ENCODE measurements around the gene DAND5. TPM values are rescaled to one million over a fixed set of nuclear protein-coding genes. Genes with fewer than 3 reads are reported as not detected.

Gene DAND5
- polyA plus RNA-seq, 2 of the 4 experiments (the other 2 are of a cell fraction): 0.12 to 0.21 TPM

GRCh38 chr19:13013649-13014048, 44.3 kb downstream of the DAND5 start (continued):
- TF ChIP-seq CEBPB (IDR thresholded peaks at IDR 0.05) (no peak), EP300 (IDR thresholded peaks at IDR 0.05) (no peak), HEYL (CRISPR knock-in tag; IDR thresholded peaks at IDR 0.05) (no peak), HOXB5 (CRISPR knock-in tag; IDR thresholded peaks at IDR 0.05) (no peak)

DNA sequence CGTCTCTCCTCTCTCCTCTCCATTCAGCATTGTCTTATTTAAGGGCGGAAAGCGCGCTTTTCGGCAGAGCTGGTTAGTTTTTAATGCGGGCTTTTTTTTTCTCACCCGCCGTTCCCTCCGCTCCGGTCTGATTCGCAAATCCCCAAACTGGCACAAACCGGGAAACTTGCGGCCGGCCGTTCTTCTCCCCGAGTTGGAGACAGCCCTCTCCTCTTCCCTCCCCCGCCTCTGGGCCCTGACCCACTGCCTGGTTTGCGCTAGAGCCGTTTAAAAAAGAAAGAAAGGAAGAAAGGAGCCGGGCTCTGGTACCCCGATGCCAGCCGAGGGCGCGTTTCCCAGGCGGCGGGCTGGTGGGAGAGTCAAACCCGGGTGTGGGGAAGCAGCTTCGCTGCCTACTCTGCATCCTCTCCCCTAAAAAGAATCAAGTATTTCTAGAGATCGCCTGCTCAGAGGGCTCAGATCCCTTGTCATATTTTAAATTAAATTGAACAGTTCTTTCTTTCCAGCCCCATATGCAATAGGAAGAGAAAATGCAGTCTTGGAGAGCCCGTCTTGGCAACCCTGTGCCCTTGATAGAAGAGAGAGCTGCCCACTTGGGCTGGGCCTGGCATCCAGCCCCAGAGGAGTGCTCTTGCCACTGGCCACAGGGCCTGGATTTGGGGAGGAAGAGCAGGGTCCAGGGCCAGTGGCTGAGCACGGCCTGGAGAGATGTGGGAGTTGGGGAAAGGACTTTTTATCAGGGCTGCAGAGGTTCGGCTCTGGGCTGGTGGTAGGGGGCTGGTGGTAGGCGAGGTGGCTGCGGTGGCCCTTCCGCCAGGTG, 44.9 kb downstream of the DAND5 start:
- Histone ChIP-seq H3K4me3 (no peak overlapping the region), H3K4me1 (no peaks in the 10 kb centered on the region), H3K4me2 (no peak overlapping the region), H3K9me3 (no peaks in the 10 kb centered on the region), H3K27ac (no peak overlapping the region)
- 88% methylated on average over 35 of the region's 35 CpGs for WGBS (ENCODE audit: missing lambda C conversion rate)
- DNase-seq (ENCODE audit: low read depth in 1 of 2, low spot score in 1 of 2) (no peak), FAIRE-seq (no peak), ATAC-seq (no peak)
- no peak for TF ChIP-seq HOXA7 (CRISPR knock-in tag; IDR thresholded peaks at IDR 0.05)
- no peak for TF ChIP-seq MAFK (IDR thresholded peaks at IDR 0.05; ENCODE audit: partially characterized antibody)
- TF ChIP-seq NPAS2 (CRISPR knock-in tag; IDR thresholded peaks at IDR 0.05; ENCODE audit: borderline replicate concordance): no peak
- TF ChIP-seq MAX (IDR thresholded peaks at IDR 0.05): no peak
- TF ChIP-seq EHMT2 (IDR thresholded peaks at IDR 0.05; ENCODE audit: low read depth): no peak
- TF ChIP-seq RARB (CRISPR knock-in tag; IDR thresholded peaks at IDR 0.05): no peak
- TF ChIP-seq KDM1A (IDR thresholded peaks at IDR 0.05; ENCODE audit: low read depth): no peak
- TF ChIP-seq, protein P1, sequence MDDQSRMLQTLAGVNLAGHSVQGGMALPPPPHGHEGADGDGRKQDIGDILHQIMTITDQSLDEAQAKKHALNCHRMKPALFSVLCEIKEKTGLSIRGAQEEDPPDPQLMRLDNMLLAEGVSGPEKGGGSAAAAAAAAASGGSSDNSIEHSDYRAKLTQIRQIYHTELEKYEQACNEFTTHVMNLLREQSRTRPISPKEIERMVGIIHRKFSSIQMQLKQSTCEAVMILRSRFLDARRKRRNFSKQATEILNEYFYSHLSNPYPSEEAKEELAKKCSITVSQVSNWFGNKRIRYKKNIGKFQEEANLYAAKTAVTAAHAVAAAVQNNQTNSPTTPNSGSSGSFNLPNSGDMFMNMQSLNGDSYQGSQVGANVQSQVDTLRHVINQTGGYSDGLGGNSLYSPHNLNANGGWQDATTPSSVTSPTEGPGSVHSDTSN (IDR thresholded peaks at IDR 0.05): no peak
- TF ChIP-seq CTCF (IDR thresholded peaks at IDR 0.05): no peak
- no peak for TF ChIP-seq HES2 (IDR thresholded peaks at IDR 0.05)
- TF ChIP-seq ZFP36 (IDR thresholded peaks at IDR 0.05; ENCODE audit: borderline replicate concordance, partially characterized antibody): no peak
- CTCF ChIA-PET: interaction anchor here (0.6 to 2.8 kb wide), 4 partner anchors 9 to 263 kb away, joined by 3 to 8 read pairs (median 4); no protein-coding TSS in a partner anchor
- POLR2A ChIA-PET: no interaction called here

DNA sequence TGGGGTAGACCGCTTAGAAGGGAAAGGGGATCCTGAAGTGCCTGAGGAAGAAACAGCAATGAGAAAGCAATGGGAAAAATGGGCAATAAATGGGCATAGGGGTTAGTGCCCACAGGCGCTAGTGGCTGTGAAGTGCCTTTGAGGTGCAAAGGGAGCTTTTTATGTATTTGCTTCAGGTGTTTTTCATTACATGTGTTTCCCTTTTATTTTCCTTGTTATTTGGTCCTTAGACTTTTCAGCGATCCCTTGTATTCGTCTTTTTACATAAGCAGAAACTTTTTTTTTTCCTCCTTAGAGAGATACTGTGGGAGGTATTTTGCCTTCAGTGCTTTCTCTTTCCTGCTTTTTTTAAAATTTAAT, 45.5 kb downstream of the DAND5 start:
- Histone ChIP-seq H3K9me3 (no peaks in the 10 kb centered on the region), H3K27ac (no peak overlapping the region), H3K4me3 (no peak overlapping the region), H3K4me1 (no peaks in the 10 kb centered on the region), H3K4me2 (no peak overlapping the region)
- WGBS (ENCODE audit: missing lambda C conversion rate): 93% methylated on average over 4 of the region's 4 CpGs
- DNase-seq (ENCODE audit: low read depth in 1 of 2, low spot score in 1 of 2) (no peak), FAIRE-seq (no peak), ATAC-seq (no peak)
- no peak for TF ChIP-seq TFCP2L1 (CRISPR knock-in tag; IDR thresholded peaks at IDR 0.05)
- no peak for TF ChIP-seq NFE2L2 (conservative IDR thresholded peaks at IDR 0.05; ENCODE audit: low read length)
- no peak for TF ChIP-seq ELK1 (IDR thresholded peaks at IDR 0.05; ENCODE audit: low read depth, low read length)
- no peak for TF ChIP-seq CHD4 (IDR thresholded peaks at IDR 0.05; ENCODE audit: borderline replicate concordance)
- no peak for TF ChIP-seq GATA3 (IDR thresholded peaks at IDR 0.05; ENCODE audit: borderline replicate concordance)
- TF ChIP-seq MAX (IDR thresholded peaks at IDR 0.05): no peak
- TF ChIP-seq JUNB (IDR thresholded peaks at IDR 0.05): no peak
- TF ChIP-seq MYC (IDR thresholded peaks at IDR 0.05; ENCODE audit: borderline replicate concordance, low read length): no peak
- no peak for TF ChIP-seq USF2 (IDR thresholded peaks at IDR 0.05)
- CTCF ChIA-PET: interaction anchor here (0.6 to 2.8 kb wide), 3 partner anchors 9 to 263 kb away, joined by 3 to 8 read pairs (median 3); no protein-coding TSS in a partner anchor
- POLR2A ChIA-PET: no interaction called here

Measured in A549 (cell line).